H1 (cell line): Measurements from ENCODE around the gene RAB25. TPM values are rescaled to one million over a fixed set of nuclear protein-coding genes. Genes with fewer than 3 reads are reported as not detected.

ENCODE experiments used
- EZH2 ChIP-seq: fragments of 200-600 bp; sonication (generic); IDR thresholded peaks from 2 replicates; pipeline ENCODE4 v1.7.1; 2012; ENCODE audit warnings: low read depth, mild to moderate bottlenecking, moderate library complexity, low read length, inconsistent platforms; ENCODE audit not compliant: severe bottlenecking
- RNF2 ChIP-seq: fragments of 200-900, 300-1000 bp; sonication (generic); IDR thresholded peaks from 2 replicates; pipeline ENCODE4 v1.7.1; 2016; ENCODE audit warnings: borderline replicate concordance, low read depth, mild to moderate bottlenecking, antibody characterized with exemption, low read length; ENCODE audit not compliant: poor library complexity, severe bottlenecking; ENCODE audit errors: missing control alignments
- SP1 ChIP-seq: IDR thresholded peaks from 2 replicates; pipeline ENCODE4 v1.6.1; 2011; ENCODE audit warnings: low read depth, low read length
- SP2 ChIP-seq: IDR thresholded peaks from 2 replicates; pipeline ENCODE4 v1.6.1; 2012; ENCODE audit warnings: mild to moderate bottlenecking, low read length, inconsistent platforms
- polyA plus RNA-seq, 7 experiments: library from polyadenylated mRNA; depleted of rRNA in 3 of 7; stranded (reverse) in 5 of 7; unstranded in 2 of 7; fragments of >200 nt in 5 of 7; fragments of 200-250 nt in 2 of 7; gene quantifications; 1 replicate in 5 of 7; 2 replicates in 1 of 7; 4 replicates in 1 of 7; pipeline versions ENCODE4 v1.2.1 to v1.2.3, GENCODE V29; 2011 to 2013; ENCODE audit warnings: missing spikeins in 2 of 7, mixed read lengths in 2 of 7
- total RNA-seq: library from RNA; stranded (reverse); fragmentation: NEBNext Ultra II Directional; extraction: Animal tissue kit (Norgen Biotek cat#: 25700); gene quantifications from 2 replicates; pipeline ENCODE4 v1.2.1, GENCODE V29; 2021
- TF ChIP-seq, protein P1 (sequence below): IDR thresholded peaks from 2 replicates; pipeline ENCODE4 v1.6.1; 2012; ENCODE audit warnings: low read length, inconsistent platforms

The RAB25 gene
- total and polyA plus RNA-seq, 2 of the 8 experiments (the other 6 are each of a cell fraction or from before 2014, with no cell fraction given) = 34.8 to 98.2 TPM

DNA sequence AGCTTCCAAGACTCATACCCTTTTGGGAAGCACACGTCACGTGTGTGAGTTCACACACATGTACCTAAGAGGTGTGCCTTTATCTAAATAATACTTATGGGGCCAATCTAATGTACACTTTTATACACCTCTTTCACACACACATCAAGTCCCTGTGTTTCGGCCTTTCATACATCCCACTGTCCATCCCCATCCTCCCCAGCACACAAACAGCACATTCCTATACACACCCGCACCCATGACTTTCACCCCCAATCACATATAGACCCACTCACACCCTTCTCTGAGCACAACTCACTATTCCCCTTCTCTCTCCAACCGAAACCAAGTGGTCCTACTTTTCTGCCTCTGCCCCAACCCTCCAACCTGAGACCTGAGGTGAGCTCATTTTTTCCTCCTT lies 17.8 kb downstream of the RAB25 start (continued):
- no peak for TF ChIP-seq SP1
- TF ChIP-seq, protein P1, sequence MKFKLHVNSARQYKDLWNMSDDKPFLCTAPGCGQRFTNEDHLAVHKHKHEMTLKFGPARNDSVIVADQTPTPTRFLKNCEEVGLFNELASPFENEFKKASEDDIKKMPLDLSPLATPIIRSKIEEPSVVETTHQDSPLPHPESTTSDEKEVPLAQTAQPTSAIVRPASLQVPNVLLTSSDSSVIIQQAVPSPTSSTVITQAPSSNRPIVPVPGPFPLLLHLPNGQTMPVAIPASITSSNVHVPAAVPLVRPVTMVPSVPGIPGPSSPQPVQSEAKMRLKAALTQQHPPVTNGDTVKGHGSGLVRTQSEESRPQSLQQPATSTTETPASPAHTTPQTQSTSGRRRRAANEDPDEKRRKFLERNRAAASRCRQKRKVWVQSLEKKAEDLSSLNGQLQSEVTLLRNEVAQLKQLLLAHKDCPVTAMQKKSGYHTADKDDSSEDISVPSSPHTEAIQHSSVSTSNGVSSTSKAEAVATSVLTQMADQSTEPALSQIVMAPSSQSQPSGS = no peak
- no peak for TF ChIP-seq RNF2
- no peak for TF ChIP-seq EZH2
- TF ChIP-seq SP2 = no peak
